SKM-1 treated with dmso at 0.1 percent for 144 hours (cell line): ENCODE results near the gene PHF1.
A peak's percentile ranks its signal among the peaks of the same experiment; 100 is the strongest.

Source experiments
- DNase-seq: peaks from one replicate; lab custom pipeline; 2025; ENCODE audit not compliant: unreplicated experiment; lab: John Stamatoyannopoulos, UW

Gene PHF1

GRCh38 chr6:33453393-33454008 is 42.7 kb downstream of the PHF1 start:
- DNase-seq, result no peak

GRCh38 chr6:33454009-33454946 is 43.5 kb downstream of the PHF1 start, which contains the start of gene ZBTB9:
ZBTB9 (plus strand) TSS chr6:33454576; CDS start chr6:33455101, 525 bp downstream.
- DNase-seq, result peak; percentile 95

GRCh38 chr6:33455051-33455450 is 44.2 kb downstream of the PHF1 start:
- DNase-seq, result no peak

- DNase-seq, result no peak
These were observed 45.3 kb downstream of the PHF1 start for GRCh38 chr6:33456156-33456555.

- no peak for DNase-seq
These were observed 47.9 kb downstream of the PHF1 start for GRCh38 chr6:33458676-33459075.

- DNase-seq, result no peak
These were observed 48.4 kb downstream of the PHF1 start for GRCh38 chr6:33459226-33459625.
